ENCODE results near the gene C1orf210.
A peak's percentile ranks its signal among the peaks of the same experiment; 100 is the strongest.

C1orf210 gene

DNA sequence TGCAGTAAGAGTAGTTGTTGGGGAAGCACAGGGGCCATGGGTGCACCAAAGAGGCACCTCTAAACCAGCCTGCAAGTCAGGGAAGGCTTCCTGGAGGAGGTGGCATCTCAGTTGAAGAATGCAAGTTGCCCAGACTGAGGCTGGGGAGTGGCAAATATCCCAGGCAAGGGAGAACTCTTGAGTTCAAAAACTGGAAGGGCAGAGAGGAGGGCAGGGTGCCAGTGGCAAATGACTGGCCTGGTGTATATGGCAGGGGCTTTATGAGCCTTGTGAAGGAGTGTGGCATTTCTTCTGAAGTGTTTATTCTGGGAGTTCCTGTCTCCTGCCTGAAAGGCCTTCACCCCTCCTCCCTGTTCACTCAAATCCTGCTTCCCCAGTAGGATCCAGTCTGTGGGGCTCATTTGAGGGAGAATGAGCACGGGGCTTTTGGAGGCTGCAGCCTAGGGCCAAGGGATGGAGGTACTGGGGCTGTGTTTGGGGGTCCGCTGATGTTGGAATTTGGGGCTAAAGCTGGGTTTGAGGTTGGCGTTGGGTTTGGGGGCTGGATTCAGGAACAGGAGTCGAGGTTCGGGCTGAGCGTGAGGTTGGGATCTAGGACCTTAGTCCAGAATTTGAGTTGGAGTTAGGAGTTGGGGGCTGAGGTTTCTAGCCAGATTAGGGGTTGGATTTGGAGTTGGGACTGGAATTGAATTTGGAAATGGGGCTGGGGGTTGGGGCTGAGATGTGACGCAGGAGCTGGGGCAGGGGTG, 15.6 kb downstream of the C1orf210 start, which contains the start of gene TMEM125:
TMEM125 (plus strand) TSS at position 357 of the 749 bp plus-strand sequence. CDS start 2,740 bp downstream, outside the sequence.
- DNase-seq (ENCODE audit: low read depth) = no peak
- H3K4me3 ChIP-seq (ENCODE audit: low read depth, low read length) = peak within 1 kb of the TSS; percentile 27
- TF ChIP-seq CTCF (conservative IDR thresholded peaks at IDR 0.05; ENCODE audit: low read depth, low read length) = no peak

DNA sequence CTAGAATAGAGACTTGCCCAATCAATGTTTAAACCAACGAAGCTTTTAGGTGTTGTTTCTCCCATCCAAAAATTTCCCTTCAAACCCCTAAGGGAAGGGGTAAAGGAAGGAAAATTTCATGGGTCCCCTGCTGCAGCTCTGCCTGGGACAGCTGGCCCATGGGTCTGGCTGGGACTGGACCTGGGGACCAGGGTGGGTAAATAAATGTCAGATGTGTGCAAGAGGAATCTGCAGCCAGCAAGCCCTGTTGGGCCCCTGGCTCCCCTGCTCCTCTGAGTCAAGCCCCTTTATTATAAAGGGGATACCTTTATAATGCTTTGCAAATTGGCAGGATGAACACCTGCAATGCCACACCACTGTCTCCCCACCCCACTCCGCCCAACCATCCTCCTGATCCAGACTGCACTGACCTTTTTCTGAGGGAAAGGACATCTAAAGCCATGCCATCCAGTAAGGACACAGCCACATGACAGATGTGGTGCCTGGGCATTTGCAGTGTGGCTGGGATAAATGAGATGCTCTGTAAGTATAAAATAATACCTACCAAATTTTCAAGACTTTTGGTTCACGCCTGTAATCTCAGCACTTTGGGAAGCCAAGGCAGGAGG, 17.5 kb downstream of the C1orf210 start:
- DNase-seq (ENCODE audit: low read depth) = no peak
- H3K4me3 ChIP-seq (ENCODE audit: low read depth, low read length) = no peak overlapping the region
- TF ChIP-seq CTCF (conservative IDR thresholded peaks at IDR 0.05; ENCODE audit: low read depth, low read length) = no peak

GRCh38 chr1:43267291-43267805, 18.0 kb downstream of the C1orf210 start:
- H3K4me3 ChIP-seq (ENCODE audit: low read depth, low read length) = no peak overlapping the region
- TF ChIP-seq CTCF (conservative IDR thresholded peaks at IDR 0.05; ENCODE audit: low read depth, low read length) = no peak
- peak; percentile 76 for DNase-seq (ENCODE audit: low read depth)

GRCh38 chr1:43266881-43267280, 18.5 kb downstream of the C1orf210 start:
- H3K4me3 ChIP-seq (ENCODE audit: low read depth, low read length) = no peak overlapping the region
- DNase-seq (ENCODE audit: low read depth) = no peak
- TF ChIP-seq CTCF (conservative IDR thresholded peaks at IDR 0.05; ENCODE audit: low read depth, low read length) = no peak

DNA sequence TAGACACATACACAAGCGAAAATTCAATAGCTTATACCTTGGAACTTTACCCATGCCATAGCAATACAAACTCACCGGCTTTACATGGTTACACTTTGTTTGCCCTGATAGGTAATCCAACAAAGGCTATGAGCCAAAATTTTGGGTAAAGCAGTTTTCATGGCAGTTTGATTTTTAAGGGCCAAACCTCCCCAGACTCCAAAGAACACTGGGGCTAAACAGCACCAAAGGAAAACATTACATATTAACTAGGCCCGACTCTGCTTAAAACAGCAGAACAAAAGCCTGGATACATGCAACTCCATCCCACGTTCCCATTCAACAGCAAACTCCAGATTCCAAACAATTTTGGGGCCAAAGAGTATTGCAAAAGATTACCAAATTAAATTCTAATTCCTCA, 19.9 kb downstream of the C1orf210 start:
- TF ChIP-seq CTCF (conservative IDR thresholded peaks at IDR 0.05; ENCODE audit: low read depth, low read length) = no peak

GRCh38 chr1:43258370-43258769, 27.0 kb downstream of the C1orf210 start:
- DNase-seq (ENCODE audit: low read depth) = no peak
- TF ChIP-seq CTCF (conservative IDR thresholded peaks at IDR 0.05; ENCODE audit: low read depth, low read length) = no peak

More for the DNA sequence above, 19.9 kb downstream of the C1orf210 start:
- no peak for DNase-seq (ENCODE audit: low read depth)
- no peak overlapping the region for H3K4me3 ChIP-seq (ENCODE audit: low read depth, low read length)

More at GRCh38 chr1:43258370-43258769, 27.0 kb downstream of the C1orf210 start:
- H3K4me3 ChIP-seq (ENCODE audit: low read depth, low read length) = no peak overlapping the region

Data from choroid plexus epithelial cell (primary cell).